IMR-90 (cell line): Measurements from ENCODE around the gene SLC4A2. TPM values are rescaled to one million over a fixed set of nuclear protein-coding genes. Genes with fewer than 3 reads are reported as not detected.

ENCODE experiments used
- ATAC-seq: fragments of 200-7000 bp; cut with Tn5 transposase; 2 replicates; pipeline ENCODE4 v1.9.1; 2020; ENCODE audit warnings: low read depth, mild to moderate bottlenecking, moderate library complexity
- BruUV-seq: library from RNA; stranded (reverse); fragments of 400-500 nt; replicated peaks from 2 replicates; lab custom pipeline; 2021; lab: Mats Ljungman, UMichigan
- CTCF ChIA-PET: fragments of 300-600 bp; formaldehyde crosslinking; extraction: SDS; loops from one replicate; lab custom pipeline; 2021; ENCODE audit warnings: antibody characterized with exemption; lab: Yijun Ruan, JAX
- POLR2A ChIA-PET: fragments of 300-600 bp; sonication (Branson Sonifier 250); formaldehyde crosslinking; loops from one replicate; lab custom pipeline; 2022; ENCODE audit warnings: antibody characterized with exemption; ENCODE audit not compliant: unreplicated experiment; lab: Charles Lee
- DNase-seq: peaks from one replicate; pipeline ENCODE4 v3.0.0; 2013
- H2AFZ ChIP-seq: replicated peaks from 2 replicates; pipeline ENCODE3; 2013; ENCODE audit warnings: low read length, mild to moderate bottlenecking; ENCODE audit not compliant: poor library complexity
- H2AK5ac ChIP-seq: 2 replicates; pipeline ENCODE4 v1.6.1; 2013; ENCODE audit warnings: low read depth, low read length, inconsistent platforms
- H2AK9ac ChIP-seq: replicated peaks from 2 replicates; pipeline ENCODE3; 2013; ENCODE audit warnings: mild to moderate bottlenecking, low read depth, low read length, moderate library complexity; ENCODE audit not compliant: poor library complexity
- H2BK120ac ChIP-seq: 2 replicates; pipeline ENCODE4 v1.6.1; 2013; ENCODE audit warnings: low read depth, low read length, inconsistent platforms
- H2BK15ac ChIP-seq: 3 replicates; pipeline ENCODE4 v1.6.1; 2013; ENCODE audit warnings: low read depth, low read length, inconsistent platforms
- H2BK20ac ChIP-seq: 2 replicates; pipeline ENCODE4 v1.6.1; 2013; ENCODE audit warnings: low read depth, mild to moderate bottlenecking, inconsistent platforms, low read length, moderate library complexity
- H2BK5ac ChIP-seq: 2 replicates; pipeline ENCODE4 v1.6.1; 2013; ENCODE audit warnings: mild to moderate bottlenecking, low read depth, low read length, inconsistent platforms; ENCODE audit not compliant: poor library complexity, severe bottlenecking
- H3K14ac ChIP-seq: replicated peaks from 2 replicates; pipeline ENCODE4 v1.6.1; 2013; ENCODE audit warnings: low read depth, low read length, inconsistent platforms
- H3K18ac ChIP-seq: 2 replicates; pipeline ENCODE4 v1.6.1; 2013; ENCODE audit warnings: low read depth, low read length, control low read depth
- H3K23ac ChIP-seq: 2 replicates; pipeline ENCODE4 v1.6.1; 2013; ENCODE audit warnings: low read depth, low read length, inconsistent platforms
- H3K27ac ChIP-seq: 2 replicates; pipeline ENCODE4 v1.5.1; 2013; ENCODE audit warnings: mild to moderate bottlenecking, control low read depth, low read length; ENCODE audit not compliant: insufficient read depth
- H3K27me3 ChIP-seq: 2 replicates; pipeline ENCODE4 v1.6.1; 2013; ENCODE audit warnings: low read length; ENCODE audit not compliant: control insufficient read depth, insufficient read depth
- H3K36me3 ChIP-seq: 2 replicates; pipeline ENCODE4 v1.6.1; 2013; ENCODE audit warnings: low read length, mixed read lengths; ENCODE audit not compliant: control insufficient read depth, insufficient read depth
- H3K4ac ChIP-seq: 2 replicates; pipeline ENCODE4 v1.6.1; 2013; ENCODE audit warnings: low read depth, low read length, inconsistent platforms
- H3K4me1 ChIP-seq: 2 replicates; pipeline ENCODE4 v1.6.1; 2013; ENCODE audit warnings: low read length, mixed read lengths; ENCODE audit not compliant: control insufficient read depth, insufficient read depth
- H3K4me2 ChIP-seq: 2 replicates; pipeline ENCODE4 v1.6.1; 2013; ENCODE audit warnings: low read depth, mild to moderate bottlenecking, control low read depth, low read length, moderate library complexity
- H3K4me3 ChIP-seq: 2 replicates; pipeline ENCODE4 v1.5.1; 2013; ENCODE audit warnings: low read depth, mild to moderate bottlenecking, control low read depth, low read length, moderate library complexity; ENCODE audit not compliant: insufficient read depth
- H3K56ac ChIP-seq: 2 replicates; pipeline ENCODE4 v1.6.1; 2013; ENCODE audit warnings: low read length, inconsistent platforms; ENCODE audit not compliant: insufficient read depth; ENCODE audit errors: extremely low read depth
- H3K79me1 ChIP-seq, 2 experiments: 2 replicates each; pipeline ENCODE4 v1.6.1; 2013; ENCODE audit warnings: low read length in 2 of 2, inconsistent platforms in 1 of 2, low read depth in 1 of 2
- H3K9ac ChIP-seq: 2 replicates; pipeline ENCODE4 v1.6.1; 2013; ENCODE audit warnings: low read depth, low read length, control low read depth
- H3K9me1 ChIP-seq: 2 replicates; pipeline ENCODE4 v1.6.1; 2013; ENCODE audit warnings: low read length, inconsistent platforms; ENCODE audit not compliant: insufficient read depth
- H3K9me3 ChIP-seq: 2 replicates; pipeline ENCODE4 v1.6.1; 2013; ENCODE audit warnings: low read length; ENCODE audit not compliant: control insufficient read depth, insufficient read depth
- H4K20me1 ChIP-seq: 2 replicates; pipeline ENCODE4 v1.6.1; 2013; ENCODE audit warnings: low read length, inconsistent platforms; ENCODE audit not compliant: insufficient read depth
- H4K5ac ChIP-seq: 2 replicates; pipeline ENCODE4 v1.6.1; 2013; ENCODE audit warnings: mild to moderate bottlenecking, low read depth, low read length, control low read depth
- H4K8ac ChIP-seq, 2 experiments: 2 replicates each; pipeline ENCODE4 v1.6.1; 2013; ENCODE audit warnings: low read depth in 2 of 2, low read length in 2 of 2, control low read depth in 1 of 2, inconsistent platforms in 1 of 2
- H4K91ac ChIP-seq: 2 replicates; pipeline ENCODE4 v1.6.1; 2013; ENCODE audit warnings: low read depth, low read length, inconsistent platforms; ENCODE audit not compliant: insufficient read depth
- BHLHE40 ChIP-seq: fragments of 150-350 bp; IDR thresholded peaks from 2 replicates; pipeline ENCODE4 v1.6.1; 2016; ENCODE audit warnings: mild to moderate bottlenecking, low read depth, low read length
- CHD1 ChIP-seq: IDR thresholded peaks from 2 replicates; pipeline ENCODE4 v1.6.1; 2012; ENCODE audit warnings: low read depth, low read length, improper control_type of control experiment
- FOS ChIP-seq: fragments of 150-350 bp; IDR thresholded peaks from 2 replicates; pipeline ENCODE4 v1.6.1; 2016; ENCODE audit warnings: low read depth, low read length
- MAZ ChIP-seq: IDR thresholded peaks from 2 replicates; pipeline ENCODE4 v1.6.1; 2012; ENCODE audit warnings: low read depth, mild to moderate bottlenecking, low read length, improper control_type of control experiment, moderate library complexity, borderline replicate concordance
- MXI1 ChIP-seq: IDR thresholded peaks from 2 replicates; pipeline ENCODE4 v1.6.1; 2012; ENCODE audit warnings: low read depth, mild to moderate bottlenecking, low read length, moderate library complexity, borderline replicate concordance
- NFE2L2 ChIP-seq: fragments of 150-350 bp; IDR thresholded peaks from 2 replicates; pipeline ENCODE4 v1.6.1; 2016; ENCODE audit warnings: low read depth, mild to moderate bottlenecking, low read length
- POLR2A ChIP-seq: IDR thresholded peaks from 2 replicates; pipeline ENCODE4 v1.6.1; 2012; ENCODE audit warnings: mild to moderate bottlenecking, low read depth, low read length
- RAD21 ChIP-seq: IDR thresholded peaks from 2 replicates; pipeline ENCODE4 v1.6.1; 2012; ENCODE audit warnings: low read length, improper control_type of control experiment
- RCOR1 ChIP-seq: IDR thresholded peaks from 2 replicates; pipeline ENCODE4 v1.6.1; 2012; ENCODE audit warnings: mild to moderate bottlenecking, low read length, improper control_type of control experiment; ENCODE audit not compliant: insufficient replicate concordance
- RFX5 ChIP-seq: IDR thresholded peaks from 2 replicates; pipeline ENCODE4 v1.8.0; 2012; ENCODE audit warnings: low read depth, mild to moderate bottlenecking, low read length, moderate library complexity
- USF2 ChIP-seq: fragments of 150-350 bp; IDR thresholded peaks from 2 replicates; pipeline ENCODE4 v1.6.1; 2017; ENCODE audit warnings: mild to moderate bottlenecking, antibody characterized with exemption, low read length, low read depth
- WGBS, 2 experiments: methylation state at CpG; one replicate each; pipeline versions ENCODE4 v1.1.5 to v1.1.7; 2013; ENCODE audit warnings: missing lambda C conversion rate in 2 of 2; ENCODE audit not compliant: insufficient read length in 1 of 2; ENCODE audit errors: extremely low coverage in 2 of 2; 5-methylcytosine and 5-hydroxymethylcytosine counted together
- dilution Hi-C: fragments of 300-500 bp; cut with HindIII; formaldehyde crosslinking; loops from one replicate; pipeline ENCODE4 v1.14.3; 2018; ENCODE audit warnings: low sequenced_read_pairs; ENCODE audit not compliant: unreplicated experiment
- in situ Hi-C: fragments of 300-500 bp; cut with MboI; formaldehyde crosslinking; loops from 3 replicates; pipeline ENCODE4 v1.14.3; 2019; ENCODE audit warnings: low sequenced_read_pairs, inconsistent platforms, mixed read lengths
- intact Hi-C: fragments of 100-400 bp; cut with micrococcal nuclease; formaldehyde crosslinking; loops from 2 replicates; pipeline ENCODE4 v1.10.0; 2022
- polyA plus RNA-seq, 3 experiments: library from polyadenylated mRNA; depleted of rRNA; stranded (reverse); fragments of >200 nt; gene quantifications; 2 replicates each; pipeline ENCODE4 v1.2.3, GENCODE V29; 2012; ENCODE audit warnings: low replicate concordance in 1 of 3
- total RNA-seq: library from RNA; depleted of rRNA; stranded (reverse); fragments of >200 nt; gene quantifications from 2 replicates; pipeline ENCODE4 v1.2.3, GENCODE V29; 2012
- TF ChIP-seq, protein P1 (sequence below): fragments of 150-350 bp; IDR thresholded peaks from 2 replicates; pipeline ENCODE4 v1.6.1; 2016; ENCODE audit warnings: low read depth, mild to moderate bottlenecking, low read length, moderate library complexity, borderline replicate concordance
- TF ChIP-seq, protein P2 (sequence below): conservative IDR thresholded peaks from 2 replicates; pipeline ENCODE4 v1.5.1; 2012; ENCODE audit warnings: mild to moderate bottlenecking, low read depth, low read length, improper control_type of control experiment

SLC4A2 gene
- total and polyA plus RNA-seq, 2 of the 4 experiments (the other 2 are of a cell fraction) = 29.6 to 91.0 TPM

- Histone ChIP-seq H3K79me1 (peaks cover 14 to 45% of the 10 kb centered on the region in 2 experiments), H2BK15ac (no peak overlapping the region), H3K23ac (no peak overlapping the region), H3K4me2 (no peak overlapping the region), H3K36me3 (peaks cover 73% of the 10 kb centered on the region), H3K56ac (no peak overlapping the region), H4K91ac (no peak overlapping the region), H3K18ac (no peak overlapping the region), H2BK120ac (no peak overlapping the region), H4K5ac (no peak overlapping the region), H3K9me3 (no peaks in the 10 kb centered on the region), H2AK9ac (no peak overlapping the region), H4K8ac (no peak overlapping the region), H2AFZ (no peak overlapping the region), H3K27me3 (no peaks in the 10 kb centered on the region), H3K27ac (no peak overlapping the region), H3K9me1 (no peaks in the 10 kb centered on the region), H3K9ac (no peak overlapping the region), H3K4ac (no peak overlapping the region), H3K14ac (no peak overlapping the region), H3K4me1 (no peaks in the 10 kb centered on the region), H2BK20ac (no peak overlapping the region), H2BK5ac (no peak overlapping the region), H2AK5ac (no peak overlapping the region), H4K20me1 (peaks cover 38% of the 10 kb centered on the region), H3K4me3 (no peak overlapping the region)
- TF ChIP-seq POLR2A (no peak), MXI1 (no peak), NFE2L2 (no peak), USF2 (no peak), MAZ (no peak), RFX5 (no peak), RAD21 (no peak), CHD1 (no peak), FOS (no peak), BHLHE40 (no peak), RCOR1 (no peak)
- TF ChIP-seq, protein P1, sequence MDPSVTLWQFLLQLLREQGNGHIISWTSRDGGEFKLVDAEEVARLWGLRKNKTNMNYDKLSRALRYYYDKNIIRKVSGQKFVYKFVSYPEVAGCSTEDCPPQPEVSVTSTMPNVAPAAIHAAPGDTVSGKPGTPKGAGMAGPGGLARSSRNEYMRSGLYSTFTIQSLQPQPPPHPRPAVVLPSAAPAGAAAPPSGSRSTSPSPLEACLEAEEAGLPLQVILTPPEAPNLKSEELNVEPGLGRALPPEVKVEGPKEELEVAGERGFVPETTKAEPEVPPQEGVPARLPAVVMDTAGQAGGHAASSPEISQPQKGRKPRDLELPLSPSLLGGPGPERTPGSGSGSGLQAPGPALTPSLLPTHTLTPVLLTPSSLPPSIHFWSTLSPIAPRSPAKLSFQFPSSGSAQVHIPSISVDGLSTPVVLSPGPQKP = no peak
- TF ChIP-seq, protein P2, sequence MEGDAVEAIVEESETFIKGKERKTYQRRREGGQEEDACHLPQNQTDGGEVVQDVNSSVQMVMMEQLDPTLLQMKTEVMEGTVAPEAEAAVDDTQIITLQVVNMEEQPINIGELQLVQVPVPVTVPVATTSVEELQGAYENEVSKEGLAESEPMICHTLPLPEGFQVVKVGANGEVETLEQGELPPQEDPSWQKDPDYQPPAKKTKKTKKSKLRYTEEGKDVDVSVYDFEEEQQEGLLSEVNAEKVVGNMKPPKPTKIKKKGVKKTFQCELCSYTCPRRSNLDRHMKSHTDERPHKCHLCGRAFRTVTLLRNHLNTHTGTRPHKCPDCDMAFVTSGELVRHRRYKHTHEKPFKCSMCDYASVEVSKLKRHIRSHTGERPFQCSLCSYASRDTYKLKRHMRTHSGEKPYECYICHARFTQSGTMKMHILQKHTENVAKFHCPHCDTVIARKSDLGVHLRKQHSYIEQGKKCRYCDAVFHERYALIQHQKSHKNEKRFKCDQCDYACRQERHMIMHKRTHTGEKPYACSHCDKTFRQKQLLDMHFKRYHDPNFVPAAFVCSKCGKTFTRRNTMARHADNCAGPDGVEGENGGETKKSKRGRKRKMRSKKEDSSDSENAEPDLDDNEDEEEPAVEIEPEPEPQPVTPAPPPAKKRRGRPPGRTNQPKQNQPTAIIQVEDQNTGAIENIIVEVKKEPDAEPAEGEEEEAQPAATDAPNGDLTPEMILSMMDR = no peak
- DNase-seq = no peak
- ATAC-seq = no peak
- in situ Hi-C loops = loop anchor here (10.0 to 25.0 kb wide), 2 partner anchors 183 to 334 kb away; no protein-coding TSS in a partner anchor
- ChIA-PET POLR2A (no interaction called here), CTCF (no interaction called here)
- WGBS, 2 experiments = 89% methylated on average over 22 of the region's 30 CpGs; no CpG with 5 or more reads in 1 of the 2 experiments
- intact Hi-C loops = loop anchor here (5.0 kb wide), 1 partner anchor 181 kb away; no protein-coding TSS in a partner anchor
- dilution Hi-C loops = no loop called here
- BruUV-seq = no TSS peak
These were observed 62.2 kb downstream of the SLC4A2 start for GRCh38 chr7:151121380-151122170.
